Spinal cord (tissue), 10 donors: ENCODE data around the gene INTS14. TPM values are rescaled to one million over a fixed set of nuclear protein-coding genes. Genes with fewer than 3 reads are reported as not detected.
"Not testable (repeated sequence)": the region's sequence is repeated elsewhere in the genome, so short reads cannot be mapped to it uniquely, and the experiment has no call there.

Experiments used
- DNase-seq, 6 donors: peaks; one replicate each; pipeline versions ENCODE4 v3.0.0 to v3.0.0-alpha.2; 2013 to 2015; ENCODE audit warnings: low spot score in 6 of 6, low read depth in 4 of 6
- H3K27ac ChIP-seq: one replicate; pipeline ENCODE4 v1.5.1; 2013; ENCODE audit warnings: low read depth, low read length, control low read depth
- H3K27me3 ChIP-seq: one replicate; pipeline ENCODE4 v1.6.1; 2013; ENCODE audit warnings: low read length; ENCODE audit not compliant: control insufficient read depth, insufficient read depth
- H3K36me3 ChIP-seq: one replicate; pipeline ENCODE4 v1.6.1; 2013; ENCODE audit warnings: low read length; ENCODE audit not compliant: control insufficient read depth, insufficient read depth
- H3K4me1 ChIP-seq: one replicate; pipeline ENCODE4 v1.6.1; 2013; ENCODE audit warnings: low read length; ENCODE audit not compliant: control insufficient read depth, insufficient read depth
- H3K4me3 ChIP-seq: one replicate; pipeline ENCODE4 v1.5.1; 2013; ENCODE audit warnings: low read depth, low read length, control low read depth
- H3K9me3 ChIP-seq: one replicate; pipeline ENCODE4 v1.6.1; 2013; ENCODE audit warnings: low read length; ENCODE audit not compliant: control insufficient read depth, insufficient read depth
- WGBS: methylation state at CpG from one replicate; pipeline ENCODE4 v1.1.5; 2013; ENCODE audit warnings: missing lambda C conversion rate; ENCODE audit not compliant: insufficient coverage; 5-methylcytosine and 5-hydroxymethylcytosine counted together
- polyA plus RNA-seq, 2 donors: library from polyadenylated mRNA; unstranded; fragments of 120-200 nt; gene quantifications; one replicate each; pipeline ENCODE4 v1.2.1, GENCODE V29; 2013; ENCODE audit not compliant: insufficient read length in 2 of 2
- total RNA-seq, 2 donors: library from RNA; depleted of rRNA in 1 of 2; stranded (reverse); fragments of 120-200 nt in 1 of 2; fragments of >200 nt in 1 of 2; gene quantifications; one replicate each; pipeline versions ENCODE4 v1.2.3 to v1.2.4, GENCODE V29; 2013 to 2014
- donor health status: healthy.

INTS14 gene
- total and polyA plus RNA-seq, 4 donors: 24.4 to 30.0 (median 26.8) TPM

GRCh38 chr15:65550681-65551098 is 60.2 kb downstream of the INTS14 start:
- Histone ChIP-seq H3K27ac (no peak overlapping the region), H3K4me3 (no peak overlapping the region)
- 14% methylated on average over 1 of the region's 3 CpGs for WGBS

GRCh38 chr15:65549288-65549687 is 61.6 kb downstream of the INTS14 start:
- not testable (repeated sequence) for H3K27me3 ChIP-seq, H3K4me1 ChIP-seq, H3K36me3 ChIP-seq, H3K4me3 ChIP-seq, H3K9me3 ChIP-seq, DNase-seq, H3K27ac ChIP-seq
- 100% methylated on average over 3 of the region's 9 CpGs for WGBS

More at GRCh38 chr15:65550681-65551098, 60.2 kb downstream of the INTS14 start:
- no peak for DNase-seq
- Histone ChIP-seq H3K27me3 (no peaks in the 10 kb centered on the region), H3K9me3 (no peaks in the 10 kb centered on the region), H3K4me1 (no peaks in the 10 kb centered on the region), H3K36me3 (peaks cover 9% of the 10 kb centered on the region)

GRCh38 chr15:65547841-65548240 is 63.1 kb downstream of the INTS14 start:
- Histone ChIP-seq H3K36me3 (no peaks in the 10 kb centered on the region), H3K4me3 (no peak overlapping the region), H3K27ac (no peak overlapping the region), H3K9me3 (no peaks in the 10 kb centered on the region), H3K27me3 (no peaks in the 10 kb centered on the region), H3K4me1 (no peaks in the 10 kb centered on the region)
- no peak for DNase-seq

- Histone ChIP-seq H3K4me1 (no peaks in the 10 kb centered on the region), H3K9me3 (no peaks in the 10 kb centered on the region), H3K36me3 (no peaks in the 10 kb centered on the region), H3K27ac (no peak overlapping the region), H3K27me3 (no peaks in the 10 kb centered on the region), H3K4me3 (no peak overlapping the region)
- WGBS: 94% methylated on average over 3 of the region's 3 CpGs
- DNase-seq: no peak
Measured at GRCh38 chr15:65541231-65541820, 69.6 kb downstream of the INTS14 start.

- H3K27ac ChIP-seq: no peak overlapping the region
- no peaks in the 10 kb centered on the region for H3K36me3 ChIP-seq
- no peaks in the 10 kb centered on the region for H3K9me3 ChIP-seq
- DNase-seq: no peak
- 70% methylated on average over 1 of the region's 1 CpG for WGBS
- H3K27me3 ChIP-seq: no peaks in the 10 kb centered on the region
- no peak overlapping the region for H3K4me3 ChIP-seq
- H3K4me1 ChIP-seq: no peaks in the 10 kb centered on the region
Measured at GRCh38 chr15:65540314-65540713, 70.6 kb downstream of the INTS14 start.

GRCh38 chr15:65535192-65535591 is 75.7 kb downstream of the INTS14 start:
- Histone ChIP-seq H3K27ac (no peak overlapping the region), H3K9me3 (no peaks in the 10 kb centered on the region), H3K4me1 (peaks cover 13% of the 10 kb centered on the region), H3K4me3 (no peak overlapping the region), H3K36me3 (no peaks in the 10 kb centered on the region), H3K27me3 (no peaks in the 10 kb centered on the region)
- no peak for DNase-seq
- 86% methylated on average over 1 of the region's 4 CpGs for WGBS

- Histone ChIP-seq H3K27ac (no peak overlapping the region), H3K36me3 (no peaks in the 10 kb centered on the region), H3K4me1 (peaks cover 18% of the 10 kb centered on the region), H3K27me3 (no peaks in the 10 kb centered on the region), H3K4me3 (no peak overlapping the region), H3K9me3 (no peaks in the 10 kb centered on the region)
- no peak for DNase-seq
- 91% methylated on average over 2 of the region's 5 CpGs for WGBS
Measured at GRCh38 chr15:65533057-65533756, 77.7 kb downstream of the INTS14 start.

GRCh38 chr15:65532738-65533051 is 78.2 kb downstream of the INTS14 start:
- H3K36me3 ChIP-seq: no peaks in the 10 kb centered on the region
- 60% methylated on average over 1 of the region's 1 CpG for WGBS
- no peaks in the 10 kb centered on the region for H3K9me3 ChIP-seq
- no peak overlapping the region for H3K27ac ChIP-seq
- H3K27me3 ChIP-seq: no peaks in the 10 kb centered on the region
- peaks cover 18% of the 10 kb centered on the region for H3K4me1 ChIP-seq
- no peak overlapping the region for H3K4me3 ChIP-seq
- DNase-seq: no peak

GRCh38 chr15:65530318-65531111 is 80.4 kb downstream of the INTS14 start, which contains the start of gene HACD3:
TSS of gene HACD3 (plus strand) at chr15:65530463. CDS start at chr15:65530632, 169 bp downstream.
- peak within 1 kb of the TSS; percentile 86 for H3K27ac ChIP-seq
- H3K4me3 ChIP-seq: peak within 1 kb of the TSS; percentile 93
- no peaks in the 10 kb centered on the region for H3K36me3 ChIP-seq
- no peaks in the 10 kb centered on the region for H3K9me3 ChIP-seq
- H3K27me3 ChIP-seq: no peaks in the 10 kb centered on the region
- DNase-seq: peak; percentile 70 to 96 (median 81)
- WGBS: 0% methylated on average over 85 of the region's 88 CpGs
- H3K4me1 ChIP-seq: peaks cover 23% of the 10 kb centered on the region
